SKM-1 treated with dmso at 0.1 percent for 144 hours (cell line): Measurements from ENCODE around the gene VPS72.

Experiments
- DNase-seq: peaks from one replicate; lab custom pipeline; 2025; ENCODE audit not compliant: unreplicated experiment; lab: John Stamatoyannopoulos, UW

VPS72 gene

DNA sequence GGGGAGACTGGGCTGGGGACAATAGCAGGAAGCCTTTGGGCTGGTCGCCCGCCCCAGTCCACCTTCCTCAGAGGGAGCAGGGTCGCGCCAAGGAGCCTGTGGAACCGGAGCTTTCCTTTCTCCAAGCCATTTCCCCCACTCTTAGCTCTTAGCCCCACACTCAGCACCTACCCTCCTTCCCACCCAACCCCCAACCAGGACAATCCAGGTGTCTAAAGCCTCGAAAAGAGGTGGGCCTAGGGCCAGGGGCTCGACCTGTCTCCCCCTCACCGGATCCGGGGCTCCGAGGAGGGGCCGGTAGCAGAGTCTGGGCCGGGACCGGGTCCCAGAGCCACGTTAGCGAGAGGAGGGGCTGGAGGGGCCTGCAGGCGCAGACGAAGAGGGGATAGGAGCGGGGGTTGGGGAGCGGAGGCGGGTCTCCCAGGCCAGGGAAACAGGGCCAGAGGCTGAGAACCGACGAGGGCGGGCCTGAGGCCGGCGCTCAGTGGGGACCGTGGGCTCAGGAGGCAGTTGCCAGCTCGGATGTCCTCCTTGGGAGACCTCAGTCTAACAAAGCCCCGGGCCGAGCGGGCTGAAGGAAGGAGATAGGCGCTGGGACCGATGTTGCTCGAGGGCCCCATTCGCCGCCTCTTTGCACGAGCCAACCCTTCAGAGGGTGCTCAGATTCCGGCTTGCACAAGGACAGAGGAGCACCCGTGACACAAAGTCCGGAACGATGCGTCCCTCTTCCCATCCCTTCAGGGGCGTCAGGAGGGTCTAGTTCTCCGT is 44.5 kb downstream of the VPS72 start:
- no peak for DNase-seq

- DNase-seq: no peak
These were observed 45.3 kb downstream of the VPS72 start for GRCh38 chr1:151144474-151145303.

GRCh38 chr1:151143986-151144385 is 46.0 kb downstream of the VPS72 start:
- no peak for DNase-seq

GRCh38 chr1:151143057-151143435 is 47.0 kb downstream of the VPS72 start:
- no peak for DNase-seq

GRCh38 chr1:151142411-151143056 is 47.5 kb downstream of the VPS72 start:
- no peak for DNase-seq

- DNase-seq: no peak
These were observed 52.2 kb downstream of the VPS72 start for GRCh38 chr1:151137789-151138188.

DNA sequence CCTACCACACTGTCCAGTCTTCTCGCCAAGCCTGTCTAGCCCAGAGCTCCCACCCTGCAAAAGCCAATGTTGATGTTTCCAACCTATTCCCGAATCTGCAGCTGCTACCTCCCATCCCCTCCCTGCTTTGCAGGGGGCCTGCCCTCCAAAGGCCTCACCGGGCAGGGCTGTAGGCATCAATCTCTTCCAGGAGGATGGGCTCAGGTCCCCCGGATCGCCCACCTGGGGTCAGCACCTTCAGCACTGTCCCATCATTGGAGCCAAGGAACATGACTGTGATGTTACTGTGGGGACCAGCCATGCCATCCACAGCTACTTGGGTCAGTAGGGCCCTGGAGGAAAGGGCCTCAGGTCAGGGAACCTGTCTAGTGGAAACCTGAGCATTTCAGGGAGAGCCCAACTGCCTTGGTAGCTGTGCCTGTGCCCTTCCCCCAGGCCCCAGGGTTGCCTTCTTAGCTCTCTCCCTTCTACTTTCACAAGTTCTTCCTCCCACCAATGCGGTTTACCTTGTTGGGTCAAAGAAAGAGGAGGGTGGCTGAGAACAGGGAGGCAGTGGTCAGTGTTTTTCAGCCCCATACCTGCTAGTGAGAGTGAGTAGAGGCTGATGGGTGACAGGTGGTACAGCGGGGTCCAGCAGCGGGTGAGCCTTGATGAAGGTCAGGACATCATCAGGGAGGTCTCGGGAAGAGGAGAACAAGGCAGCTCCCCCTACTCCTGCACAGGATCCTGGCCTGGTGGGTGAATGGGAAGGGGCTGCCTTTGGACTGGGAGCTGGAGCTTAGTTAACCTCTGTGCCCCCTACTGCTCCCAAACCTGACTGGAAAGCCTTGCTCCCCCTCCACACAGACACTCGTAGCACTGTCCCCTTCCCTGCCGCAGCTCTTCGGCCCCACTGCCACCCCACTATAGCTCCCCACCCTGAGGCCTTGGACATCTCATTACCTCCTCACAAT is 54.3 kb downstream of the VPS72 start:
- no peak for DNase-seq

DNA sequence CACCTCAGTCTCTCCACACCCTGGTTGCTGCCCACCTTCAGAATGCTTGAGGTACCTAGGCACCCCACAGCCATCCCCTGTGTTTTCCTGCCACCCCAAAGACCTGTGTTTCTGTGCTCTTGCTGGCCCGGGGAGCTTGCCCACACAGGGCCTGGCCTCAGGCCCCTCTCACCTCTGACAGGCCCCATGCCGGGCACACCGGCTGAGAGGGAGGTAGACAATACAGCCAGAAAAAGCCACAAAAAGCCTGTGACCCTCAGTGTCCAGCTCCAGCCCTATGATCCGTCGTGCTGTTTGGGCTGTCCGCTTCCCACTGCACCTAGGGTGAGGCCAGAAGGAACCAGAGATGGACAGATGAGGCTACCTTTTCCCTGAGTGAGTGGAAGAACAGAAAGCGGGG is 55.0 kb downstream of the VPS72 start:
- DNase-seq: no peak

DNA sequence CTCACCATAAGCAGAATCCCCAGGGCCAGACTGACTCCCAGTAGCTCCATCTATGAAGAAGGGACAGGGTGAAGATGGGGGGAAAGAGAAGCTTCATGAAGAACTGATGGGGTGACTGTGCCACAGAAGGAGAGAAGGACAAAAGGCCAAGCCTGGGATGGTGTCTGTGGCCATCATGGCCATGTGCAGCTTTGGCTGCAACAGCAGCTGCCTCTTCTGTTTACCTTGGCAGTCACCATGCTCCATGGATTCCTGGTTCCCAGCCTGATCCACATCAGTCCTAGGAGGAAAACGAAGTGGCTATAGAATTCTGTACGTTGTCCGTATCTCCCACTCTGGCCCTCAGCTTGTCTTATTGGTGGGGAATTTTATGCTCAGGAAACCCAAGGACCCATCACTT is 55.6 kb downstream of the VPS72 start:
- no peak for DNase-seq

DNA sequence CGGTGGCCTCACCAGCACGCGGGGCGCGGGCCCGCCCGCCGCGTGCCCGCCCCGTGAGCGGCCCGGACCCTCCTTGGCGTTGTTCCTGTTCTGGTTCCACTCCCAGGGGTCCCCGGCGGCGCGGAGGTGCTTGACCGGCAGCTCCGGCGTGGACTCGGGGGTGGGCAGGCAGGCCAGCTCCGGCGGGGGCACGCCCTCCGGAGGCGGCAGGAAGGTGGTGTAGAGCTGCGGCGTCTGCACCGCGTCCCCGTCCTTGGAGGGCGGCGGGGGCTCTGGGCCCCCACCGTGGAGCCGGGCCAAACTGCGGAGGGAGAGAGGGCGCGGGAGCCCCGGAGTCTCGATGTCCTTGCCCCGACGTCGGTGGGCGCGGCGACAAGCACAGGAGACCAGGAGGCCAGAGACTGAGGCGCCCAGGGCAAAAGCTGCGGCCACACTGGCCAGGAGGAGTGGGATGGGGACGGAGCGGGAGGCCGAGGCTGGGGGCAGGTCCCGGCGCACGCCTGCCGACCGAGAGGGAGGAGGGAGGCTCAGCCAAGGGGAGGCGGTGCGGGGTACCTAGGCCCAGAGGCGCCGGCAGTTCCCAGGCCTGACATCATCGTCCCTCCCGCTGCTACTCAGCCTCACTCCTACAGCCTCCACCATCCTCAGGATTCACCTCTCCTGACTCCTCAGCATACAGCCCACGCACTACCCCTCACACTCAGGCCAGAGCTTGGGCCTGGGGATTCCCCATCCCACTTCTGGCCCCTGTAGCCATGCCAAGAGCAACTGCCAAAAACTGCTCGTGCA is 56.8 kb downstream of the VPS72 start:
- no peak for DNase-seq

GRCh38 chr1:151132335-151133017 is 57.5 kb downstream of the VPS72 start:
- DNase-seq: no peak

DNA sequence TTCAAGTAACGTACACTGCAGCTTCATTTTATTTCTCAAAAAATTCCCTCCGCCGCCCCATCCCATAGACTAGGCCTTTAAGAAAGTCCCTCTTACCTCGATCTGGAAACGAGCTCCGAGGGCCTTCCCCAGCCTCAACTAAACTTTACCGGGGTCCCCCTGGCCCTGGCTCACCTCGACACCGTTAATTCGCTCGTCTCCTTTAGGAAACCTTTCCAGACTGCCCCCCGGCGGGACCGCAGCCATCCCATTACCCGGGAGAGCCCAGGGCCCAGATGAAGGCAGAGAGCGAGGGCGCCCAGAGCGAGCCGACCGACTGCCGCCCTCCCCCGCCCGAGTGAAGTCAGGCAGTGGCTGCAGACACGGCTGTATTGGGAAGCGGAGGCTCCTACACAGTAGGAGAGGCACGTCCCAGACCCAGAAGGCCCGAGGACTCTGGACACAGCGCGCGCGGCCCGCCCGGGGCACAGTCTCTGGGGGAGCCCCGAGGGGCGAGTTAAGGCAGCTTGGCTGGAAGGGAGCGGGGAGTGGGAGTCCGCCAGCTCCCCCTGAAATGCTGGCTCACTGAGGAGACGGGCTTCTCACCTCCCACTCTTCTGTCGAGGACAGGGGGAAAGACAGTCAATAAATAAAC is 58.2 kb downstream of the VPS72 start:
- DNase-seq: no peak

DNA sequence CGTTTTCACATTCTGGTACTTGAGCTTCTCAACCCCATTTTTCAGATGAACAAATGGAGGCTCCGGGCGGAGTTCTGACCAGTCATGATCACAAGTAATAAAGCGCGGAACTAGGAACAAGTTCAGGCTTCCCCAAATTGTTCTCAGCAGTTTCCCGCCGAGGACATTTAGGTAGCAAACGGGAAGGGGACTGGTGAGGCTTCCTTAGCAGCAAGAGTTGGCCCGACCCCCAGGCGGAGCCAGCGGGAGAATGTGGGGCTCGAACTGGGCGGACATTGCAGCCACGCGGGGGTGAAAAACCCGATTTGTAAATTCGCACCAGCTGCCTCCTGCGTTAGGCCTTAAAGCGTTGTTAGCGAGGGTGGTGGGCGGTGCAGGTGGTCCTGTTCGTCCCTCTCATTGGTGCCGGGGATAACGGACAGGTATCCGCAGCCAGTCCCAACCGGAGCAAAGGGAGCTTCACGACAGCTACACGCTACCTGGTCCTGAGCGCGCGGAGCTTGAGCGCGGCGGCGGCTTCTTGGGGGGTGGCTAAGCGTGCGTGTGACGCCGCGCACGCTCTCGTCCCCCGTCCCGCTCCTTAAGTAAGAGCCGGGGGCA is 58.9 kb downstream of the VPS72 start:
- DNase-seq: no peak

GRCh38 chr1:151128800-151129199 is 61.2 kb downstream of the VPS72 start:
- DNase-seq: no peak
